GM18867 (cell line): Measurements from ENCODE around the gene RABIF.
"Not testable (repeated sequence)": the region's sequence is repeated elsewhere in the genome, so short reads cannot be mapped to it uniquely, and the experiment has no call there.

Experiments used
- ATAC-seq: cut with Tn5 transposase; IDR thresholded peaks from one replicate; pipeline ENCODE4 v1.9.1; 2021; ENCODE audit warnings: mild to moderate bottlenecking, moderate library complexity; ENCODE audit not compliant: unreplicated experiment

The RABIF gene

GRCh38 chr1:202835548-202836072 is 53.3 kb downstream of the RABIF start:
- ATAC-seq: no peak

GRCh38 chr1:202834771-202835547 is 54.0 kb downstream of the RABIF start:
- no peak for ATAC-seq

GRCh38 chr1:202831906-202832305 is 57.0 kb downstream of the RABIF start:
- ATAC-seq: no peak

- ATAC-seq: not testable (repeated sequence)
Measured at GRCh38 chr1:202829223-202829622, 59.7 kb downstream of the RABIF start.
